Neural cell (in vitro differentiated cells): ENCODE measurements around the gene POU6F2. TPM values are rescaled to one million over a fixed set of nuclear protein-coding genes. Genes with fewer than 3 reads are reported as not detected.
"Not testable (repeated sequence)": the region's sequence is repeated elsewhere in the genome, so short reads cannot be mapped to it uniquely, and the experiment has no call there.

Source experiments
- H2AFZ ChIP-seq: fragments of 200-600, 300-800 bp; sonication (generic), shearing (Covaris generic); 2 replicates; pipeline ENCODE4 v1.6.0; 2014; ENCODE audit warnings: low read depth, mild to moderate bottlenecking, antibody characterized with exemption, low read length, moderate library complexity
- H3F3A ChIP-seq: fragments of 200-600 bp; shearing (Covaris generic); 2 replicates; pipeline ENCODE4 v1.6.1; 2016; ENCODE audit warnings: mild to moderate bottlenecking, moderate library complexity, mixed read lengths, antibody characterized with exemption, low read length; ENCODE audit not compliant: insufficient read depth, poor library complexity, severe bottlenecking
- H3K27ac ChIP-seq: fragments of 200-600, 300-800 bp; sonication (generic), shearing (Covaris generic); 2 replicates; pipeline ENCODE4 v1.5.1; 2014; ENCODE audit warnings: mild to moderate bottlenecking, low read length, moderate library complexity
- H3K27me3 ChIP-seq: fragments of 300-800, 200-600 bp; sonication (generic), shearing (Covaris generic); 2 replicates; pipeline ENCODE4 v1.6.0; 2014; ENCODE audit warnings: mild to moderate bottlenecking, low read depth, low read length, moderate library complexity; ENCODE audit not compliant: insufficient read depth
- H3K36me3 ChIP-seq: fragments of 300-800, 200-600 bp; sonication (generic), shearing (Covaris generic); 2 replicates; pipeline ENCODE4 v1.5.1; 2014; ENCODE audit warnings: mild to moderate bottlenecking, antibody characterized with exemption, low read length, moderate library complexity; ENCODE audit not compliant: insufficient read depth
- H3K4me2 ChIP-seq: fragments of 300-800, 200-600 bp; sonication (generic), shearing (Covaris generic); 2 replicates; pipeline ENCODE4 v1.6.0; 2014; ENCODE audit warnings: mild to moderate bottlenecking, low read length
- H3K4me3 ChIP-seq: fragments of 300-800, 200-600 bp; sonication (generic), shearing (Covaris generic); 2 replicates; pipeline ENCODE4 v1.5.1; 2014; ENCODE audit warnings: mild to moderate bottlenecking, low read length, moderate library complexity
- H3K79me2 ChIP-seq: fragments of 200-600 bp; shearing (Covaris generic); replicated peaks from 2 replicates; pipeline ENCODE4 v1.6.0; 2014; ENCODE audit warnings: mild to moderate bottlenecking, low read length, moderate library complexity; ENCODE audit not compliant: insufficient read depth
- H3K9ac ChIP-seq: fragments of 300-800, 200-600 bp; sonication (generic), shearing (Covaris generic); 2 replicates; pipeline ENCODE4 v1.6.1; 2016; ENCODE audit warnings: mild to moderate bottlenecking, low read length, mixed read lengths
- H3K9me2 ChIP-seq: fragments of 200-600 bp; shearing (Covaris generic); 2 replicates; pipeline ENCODE4 v1.6.1; 2016; ENCODE audit warnings: mild to moderate bottlenecking, low read length, mixed read lengths; ENCODE audit not compliant: insufficient read depth
- H3K9me3 ChIP-seq: fragments of 200-600, 300-800 bp; sonication (generic), shearing (Covaris generic); 2 replicates; pipeline ENCODE4 v1.6.1; 2016; ENCODE audit warnings: mild to moderate bottlenecking, mixed run types, low read length, moderate library complexity, mixed read lengths
- H4K20me1 ChIP-seq: fragments of 200-600 bp; shearing (Covaris generic); 2 replicates; pipeline ENCODE4 v1.6.1; 2016; ENCODE audit warnings: mild to moderate bottlenecking, mixed run types; ENCODE audit not compliant: insufficient read depth
- EP300 ChIP-seq: fragments of 450-650 bp; conservative IDR thresholded peaks from 2 replicates; pipeline ENCODE4 v1.6.1; 2014; ENCODE audit warnings: antibody characterized with exemption, mild to moderate bottlenecking, moderate library complexity; ENCODE audit not compliant: poor library complexity, severe bottlenecking
- EZH2 ChIP-seq: fragments of 200-600, 300-800 bp; shearing (Covaris generic), sonication (generic); IDR thresholded peaks from 2 replicates; pipeline ENCODE4 v1.6.1; 2014; ENCODE audit warnings: antibody characterized with exemption, low read length, borderline replicate concordance, mild to moderate bottlenecking; ENCODE audit not compliant: insufficient read depth, poor library complexity, severe bottlenecking
- MXI1 ChIP-seq: fragments of 450-650 bp; conservative IDR thresholded peaks from 2 replicates; pipeline ENCODE4 v1.6.1; 2014; ENCODE audit warnings: antibody characterized with exemption, mild to moderate bottlenecking; ENCODE audit not compliant: poor library complexity, severe bottlenecking
- POLR2AphosphoS5 ChIP-seq: IDR thresholded peaks from 2 replicates; pipeline ENCODE4 v1.6.1; 2012
- RAD21 ChIP-seq: fragments of 450-650 bp; conservative IDR thresholded peaks from 2 replicates; pipeline ENCODE4 v1.6.1; 2014; ENCODE audit warnings: antibody characterized with exemption, mild to moderate bottlenecking, moderate library complexity
- SMC3 ChIP-seq: fragments of 450-650 bp; conservative IDR thresholded peaks from 2 replicates; pipeline ENCODE4 v1.6.1; 2014; ENCODE audit warnings: antibody characterized with exemption, mild to moderate bottlenecking, moderate library complexity; ENCODE audit not compliant: poor library complexity
- TAF1 ChIP-seq: IDR thresholded peaks from 2 replicates; pipeline ENCODE4 v1.6.1; 2012; ENCODE audit warnings: low read depth
- polyA plus RNA-seq: library from polyadenylated mRNA; depleted of rRNA; stranded (reverse); fragments of >200 nt; gene quantifications from 2 replicates; pipeline ENCODE4 v1.2.3, GENCODE V29; 2014
- TF ChIP-seq, protein P1 (sequence below): fragments of 450-650 bp; IDR thresholded peaks from 2 replicates; pipeline ENCODE4 v1.5.1; 2014; ENCODE audit warnings: antibody characterized with exemption, mild to moderate bottlenecking, moderate library complexity; ENCODE audit not compliant: poor library complexity, severe bottlenecking
- TF ChIP-seq, protein P2 (sequence below): IDR thresholded peaks from 2 replicates; pipeline ENCODE4 v1.6.1; 2012; ENCODE audit warnings: borderline replicate concordance

POU6F2 gene
- polyA plus RNA-seq, 1 donor from 2014 or later = 2.8 TPM

- TF ChIP-seq SMC3 (no peak), RAD21 (no peak), EP300 (no peak), POLR2AphosphoS5 (no peak), EZH2 (no peak), MXI1 (no peak), TAF1 (no peak)
- TF ChIP-seq, protein P1, sequence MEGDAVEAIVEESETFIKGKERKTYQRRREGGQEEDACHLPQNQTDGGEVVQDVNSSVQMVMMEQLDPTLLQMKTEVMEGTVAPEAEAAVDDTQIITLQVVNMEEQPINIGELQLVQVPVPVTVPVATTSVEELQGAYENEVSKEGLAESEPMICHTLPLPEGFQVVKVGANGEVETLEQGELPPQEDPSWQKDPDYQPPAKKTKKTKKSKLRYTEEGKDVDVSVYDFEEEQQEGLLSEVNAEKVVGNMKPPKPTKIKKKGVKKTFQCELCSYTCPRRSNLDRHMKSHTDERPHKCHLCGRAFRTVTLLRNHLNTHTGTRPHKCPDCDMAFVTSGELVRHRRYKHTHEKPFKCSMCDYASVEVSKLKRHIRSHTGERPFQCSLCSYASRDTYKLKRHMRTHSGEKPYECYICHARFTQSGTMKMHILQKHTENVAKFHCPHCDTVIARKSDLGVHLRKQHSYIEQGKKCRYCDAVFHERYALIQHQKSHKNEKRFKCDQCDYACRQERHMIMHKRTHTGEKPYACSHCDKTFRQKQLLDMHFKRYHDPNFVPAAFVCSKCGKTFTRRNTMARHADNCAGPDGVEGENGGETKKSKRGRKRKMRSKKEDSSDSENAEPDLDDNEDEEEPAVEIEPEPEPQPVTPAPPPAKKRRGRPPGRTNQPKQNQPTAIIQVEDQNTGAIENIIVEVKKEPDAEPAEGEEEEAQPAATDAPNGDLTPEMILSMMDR = no peak
- TF ChIP-seq, protein P2, sequence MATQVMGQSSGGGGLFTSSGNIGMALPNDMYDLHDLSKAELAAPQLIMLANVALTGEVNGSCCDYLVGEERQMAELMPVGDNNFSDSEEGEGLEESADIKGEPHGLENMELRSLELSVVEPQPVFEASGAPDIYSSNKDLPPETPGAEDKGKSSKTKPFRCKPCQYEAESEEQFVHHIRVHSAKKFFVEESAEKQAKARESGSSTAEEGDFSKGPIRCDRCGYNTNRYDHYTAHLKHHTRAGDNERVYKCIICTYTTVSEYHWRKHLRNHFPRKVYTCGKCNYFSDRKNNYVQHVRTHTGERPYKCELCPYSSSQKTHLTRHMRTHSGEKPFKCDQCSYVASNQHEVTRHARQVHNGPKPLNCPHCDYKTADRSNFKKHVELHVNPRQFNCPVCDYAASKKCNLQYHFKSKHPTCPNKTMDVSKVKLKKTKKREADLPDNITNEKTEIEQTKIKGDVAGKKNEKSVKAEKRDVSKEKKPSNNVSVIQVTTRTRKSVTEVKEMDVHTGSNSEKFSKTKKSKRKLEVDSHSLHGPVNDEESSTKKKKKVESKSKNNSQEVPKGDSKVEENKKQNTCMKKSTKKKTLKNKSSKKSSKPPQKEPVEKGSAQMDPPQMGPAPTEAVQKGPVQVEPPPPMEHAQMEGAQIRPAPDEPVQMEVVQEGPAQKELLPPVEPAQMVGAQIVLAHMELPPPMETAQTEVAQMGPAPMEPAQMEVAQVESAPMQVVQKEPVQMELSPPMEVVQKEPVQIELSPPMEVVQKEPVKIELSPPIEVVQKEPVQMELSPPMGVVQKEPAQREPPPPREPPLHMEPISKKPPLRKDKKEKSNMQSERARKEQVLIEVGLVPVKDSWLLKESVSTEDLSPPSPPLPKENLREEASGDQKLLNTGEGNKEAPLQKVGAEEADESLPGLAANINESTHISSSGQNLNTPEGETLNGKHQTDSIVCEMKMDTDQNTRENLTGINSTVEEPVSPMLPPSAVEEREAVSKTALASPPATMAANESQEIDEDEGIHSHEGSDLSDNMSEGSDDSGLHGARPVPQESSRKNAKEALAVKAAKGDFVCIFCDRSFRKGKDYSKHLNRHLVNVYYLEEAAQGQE = no peak
- Histone ChIP-seq H3K9me2 (no peaks in the 10 kb centered on the region), H3K4me2 (no peak overlapping the region), H3K36me3 (no peaks in the 10 kb centered on the region), H3F3A (no peaks in the 10 kb centered on the region), H3K79me2 (no peaks in the 10 kb centered on the region), H4K20me1 (no peaks in the 10 kb centered on the region), H3K4me3 (no peak overlapping the region), H3K9ac (no peak overlapping the region), H3K27me3 (no peaks in the 10 kb centered on the region), H2AFZ (no peak overlapping the region), H3K9me3 (no peaks in the 10 kb centered on the region), H3K27ac (no peak overlapping the region)
Observed at GRCh38 chr7:38940774-38941173, 36.9 kb upstream of the POU6F2 start.

- no peak for TF ChIP-seq EP300
- no peak for TF ChIP-seq RAD21
- TF ChIP-seq TAF1 = no peak
- no peak for TF ChIP-seq POLR2AphosphoS5
- TF ChIP-seq, protein P2 = no peak
- TF ChIP-seq MXI1 = no peak
- TF ChIP-seq SMC3 = no peak
- TF ChIP-seq, protein P1 = no peak
- TF ChIP-seq EZH2 = no peak
- Histone ChIP-seq H3K79me2 (no peaks in the 10 kb centered on the region), H3K4me3 (no peak overlapping the region), H3K9ac (no peak overlapping the region), H3K36me3 (no peaks in the 10 kb centered on the region), H2AFZ (no peak overlapping the region), H3K27me3 (no peaks in the 10 kb centered on the region), H3K4me2 (no peak overlapping the region), H3F3A (no peaks in the 10 kb centered on the region), H3K27ac (no peak overlapping the region), H3K9me3 (no peaks in the 10 kb centered on the region), H4K20me1 (no peaks in the 10 kb centered on the region), H3K9me2 (no peaks in the 10 kb centered on the region)
Observed at GRCh38 chr7:38942431-38943051, 35.2 kb upstream of the POU6F2 start.

GRCh38 chr7:38947541-38947940, 30.2 kb upstream of the POU6F2 start:
- H4K20me1 ChIP-seq, H3K27me3 ChIP-seq, H3K4me3 ChIP-seq, H3K79me2 ChIP-seq, H2AFZ ChIP-seq, H3K36me3 ChIP-seq, H3K9me2 ChIP-seq, H3K4me2 ChIP-seq, H3K27ac ChIP-seq, H3F3A ChIP-seq, H3K9ac ChIP-seq, H3K9me3 ChIP-seq: not testable (repeated sequence)
